ENCODE results near the gene DHRS2. TPM values are rescaled to one million over a fixed set of nuclear protein-coding genes. Genes with fewer than 3 reads are reported as not detected.

Gene DHRS2
- total and polyA plus RNA-seq, 2 of the 13 experiments (the other 11 are each of a cell fraction or from before 2014, with no cell fraction given): 1,621 to 3,021 TPM

DNA sequence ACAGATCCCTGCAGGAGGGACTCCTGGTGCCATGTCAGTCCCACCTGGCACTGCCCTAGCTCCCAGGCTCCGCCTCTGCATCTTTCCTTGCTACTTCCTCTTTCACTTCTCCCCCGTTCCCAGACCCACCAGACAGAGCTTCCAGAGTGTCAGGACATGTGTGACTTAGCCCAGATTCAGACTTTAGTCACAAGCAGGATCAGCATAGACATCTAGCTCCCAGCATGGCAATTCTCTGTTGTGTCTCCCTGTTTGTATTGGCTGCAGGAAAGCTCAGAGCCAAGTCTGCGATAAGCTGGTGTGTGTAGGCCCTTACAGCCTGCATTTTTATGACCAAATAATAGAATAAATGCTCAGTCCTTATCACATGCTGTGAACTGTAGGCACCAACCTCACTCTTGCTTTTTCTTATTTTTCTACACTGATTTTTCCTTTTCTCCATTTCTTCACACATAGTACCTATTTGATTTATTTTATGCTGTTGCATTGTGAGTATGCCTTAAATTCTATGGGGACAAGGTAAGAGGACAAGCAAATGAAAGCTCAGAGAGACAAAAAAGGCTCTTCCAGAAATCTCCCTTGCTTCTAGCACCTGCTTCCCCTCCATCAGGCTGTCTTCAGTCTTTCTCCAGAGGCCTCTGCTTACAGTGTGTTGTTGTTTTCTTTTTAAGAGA lies 5.9 kb downstream of the DHRS2 start (continued):
- TF ChIP-seq, protein P1, sequence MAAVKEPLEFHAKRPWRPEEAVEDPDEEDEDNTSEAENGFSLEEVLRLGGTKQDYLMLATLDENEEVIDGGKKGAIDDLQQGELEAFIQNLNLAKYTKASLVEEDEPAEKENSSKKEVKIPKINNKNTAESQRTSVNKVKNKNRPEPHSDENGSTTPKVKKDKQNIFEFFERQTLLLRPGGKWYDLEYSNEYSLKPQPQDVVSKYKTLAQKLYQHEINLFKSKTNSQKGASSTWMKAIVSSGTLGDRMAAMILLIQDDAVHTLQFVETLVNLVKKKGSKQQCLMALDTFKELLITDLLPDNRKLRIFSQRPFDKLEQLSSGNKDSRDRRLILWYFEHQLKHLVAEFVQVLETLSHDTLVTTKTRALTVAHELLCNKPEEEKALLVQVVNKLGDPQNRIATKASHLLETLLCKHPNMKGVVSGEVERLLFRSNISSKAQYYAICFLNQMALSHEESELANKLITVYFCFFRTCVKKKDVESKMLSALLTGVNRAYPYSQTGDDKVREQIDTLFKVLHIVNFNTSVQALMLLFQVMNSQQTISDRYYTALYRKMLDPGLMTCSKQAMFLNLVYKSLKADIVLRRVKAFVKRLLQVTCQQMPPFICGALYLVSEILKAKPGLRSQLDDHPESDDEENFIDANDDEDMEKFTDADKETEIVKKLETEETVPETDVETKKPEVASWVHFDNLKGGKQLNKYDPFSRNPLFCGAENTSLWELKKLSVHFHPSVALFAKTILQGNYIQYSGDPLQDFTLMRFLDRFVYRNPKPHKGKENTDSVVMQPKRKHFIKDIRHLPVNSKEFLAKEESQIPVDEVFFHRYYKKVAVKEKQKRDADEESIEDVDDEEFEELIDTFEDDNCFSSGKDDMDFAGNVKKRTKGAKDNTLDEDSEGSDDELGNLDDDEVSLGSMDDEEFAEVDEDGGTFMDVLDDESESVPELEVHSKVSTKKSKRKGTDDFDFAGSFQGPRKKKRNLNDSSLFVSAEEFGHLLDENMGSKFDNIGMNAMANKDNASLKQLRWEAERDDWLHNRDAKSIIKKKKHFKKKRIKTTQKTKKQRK (IDR thresholded peaks at IDR 0.05; ENCODE audit: low read length): no peak
- TF ChIP-seq KLF13 (CRISPR knock-in tag; IDR thresholded peaks at IDR 0.05): peak; percentile 89; the same call in 1 of the 2 replicates
- TF ChIP-seq, protein P2, sequence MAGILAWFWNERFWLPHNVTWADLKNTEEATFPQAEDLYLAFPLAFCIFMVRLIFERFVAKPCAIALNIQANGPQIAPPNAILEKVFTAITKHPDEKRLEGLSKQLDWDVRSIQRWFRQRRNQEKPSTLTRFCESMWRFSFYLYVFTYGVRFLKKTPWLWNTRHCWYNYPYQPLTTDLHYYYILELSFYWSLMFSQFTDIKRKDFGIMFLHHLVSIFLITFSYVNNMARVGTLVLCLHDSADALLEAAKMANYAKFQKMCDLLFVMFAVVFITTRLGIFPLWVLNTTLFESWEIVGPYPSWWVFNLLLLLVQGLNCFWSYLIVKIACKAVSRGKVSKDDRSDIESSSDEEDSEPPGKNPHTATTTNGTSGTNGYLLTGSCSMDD (CRISPR knock-in tag; IDR thresholded peaks at IDR 0.05): no peak; the same call in 1 of the 2 replicates
- no peak for TF ChIP-seq TAF1 (CRISPR knock-in tag; IDR thresholded peaks at IDR 0.05)
- 0 out of 2 replicates have a peak, but pooled peaks have one; percentile 9 for TF ChIP-seq IRF2 (CRISPR knock-in tag; IDR thresholded peaks at IDR 0.05)
- TF ChIP-seq, protein P3, sequence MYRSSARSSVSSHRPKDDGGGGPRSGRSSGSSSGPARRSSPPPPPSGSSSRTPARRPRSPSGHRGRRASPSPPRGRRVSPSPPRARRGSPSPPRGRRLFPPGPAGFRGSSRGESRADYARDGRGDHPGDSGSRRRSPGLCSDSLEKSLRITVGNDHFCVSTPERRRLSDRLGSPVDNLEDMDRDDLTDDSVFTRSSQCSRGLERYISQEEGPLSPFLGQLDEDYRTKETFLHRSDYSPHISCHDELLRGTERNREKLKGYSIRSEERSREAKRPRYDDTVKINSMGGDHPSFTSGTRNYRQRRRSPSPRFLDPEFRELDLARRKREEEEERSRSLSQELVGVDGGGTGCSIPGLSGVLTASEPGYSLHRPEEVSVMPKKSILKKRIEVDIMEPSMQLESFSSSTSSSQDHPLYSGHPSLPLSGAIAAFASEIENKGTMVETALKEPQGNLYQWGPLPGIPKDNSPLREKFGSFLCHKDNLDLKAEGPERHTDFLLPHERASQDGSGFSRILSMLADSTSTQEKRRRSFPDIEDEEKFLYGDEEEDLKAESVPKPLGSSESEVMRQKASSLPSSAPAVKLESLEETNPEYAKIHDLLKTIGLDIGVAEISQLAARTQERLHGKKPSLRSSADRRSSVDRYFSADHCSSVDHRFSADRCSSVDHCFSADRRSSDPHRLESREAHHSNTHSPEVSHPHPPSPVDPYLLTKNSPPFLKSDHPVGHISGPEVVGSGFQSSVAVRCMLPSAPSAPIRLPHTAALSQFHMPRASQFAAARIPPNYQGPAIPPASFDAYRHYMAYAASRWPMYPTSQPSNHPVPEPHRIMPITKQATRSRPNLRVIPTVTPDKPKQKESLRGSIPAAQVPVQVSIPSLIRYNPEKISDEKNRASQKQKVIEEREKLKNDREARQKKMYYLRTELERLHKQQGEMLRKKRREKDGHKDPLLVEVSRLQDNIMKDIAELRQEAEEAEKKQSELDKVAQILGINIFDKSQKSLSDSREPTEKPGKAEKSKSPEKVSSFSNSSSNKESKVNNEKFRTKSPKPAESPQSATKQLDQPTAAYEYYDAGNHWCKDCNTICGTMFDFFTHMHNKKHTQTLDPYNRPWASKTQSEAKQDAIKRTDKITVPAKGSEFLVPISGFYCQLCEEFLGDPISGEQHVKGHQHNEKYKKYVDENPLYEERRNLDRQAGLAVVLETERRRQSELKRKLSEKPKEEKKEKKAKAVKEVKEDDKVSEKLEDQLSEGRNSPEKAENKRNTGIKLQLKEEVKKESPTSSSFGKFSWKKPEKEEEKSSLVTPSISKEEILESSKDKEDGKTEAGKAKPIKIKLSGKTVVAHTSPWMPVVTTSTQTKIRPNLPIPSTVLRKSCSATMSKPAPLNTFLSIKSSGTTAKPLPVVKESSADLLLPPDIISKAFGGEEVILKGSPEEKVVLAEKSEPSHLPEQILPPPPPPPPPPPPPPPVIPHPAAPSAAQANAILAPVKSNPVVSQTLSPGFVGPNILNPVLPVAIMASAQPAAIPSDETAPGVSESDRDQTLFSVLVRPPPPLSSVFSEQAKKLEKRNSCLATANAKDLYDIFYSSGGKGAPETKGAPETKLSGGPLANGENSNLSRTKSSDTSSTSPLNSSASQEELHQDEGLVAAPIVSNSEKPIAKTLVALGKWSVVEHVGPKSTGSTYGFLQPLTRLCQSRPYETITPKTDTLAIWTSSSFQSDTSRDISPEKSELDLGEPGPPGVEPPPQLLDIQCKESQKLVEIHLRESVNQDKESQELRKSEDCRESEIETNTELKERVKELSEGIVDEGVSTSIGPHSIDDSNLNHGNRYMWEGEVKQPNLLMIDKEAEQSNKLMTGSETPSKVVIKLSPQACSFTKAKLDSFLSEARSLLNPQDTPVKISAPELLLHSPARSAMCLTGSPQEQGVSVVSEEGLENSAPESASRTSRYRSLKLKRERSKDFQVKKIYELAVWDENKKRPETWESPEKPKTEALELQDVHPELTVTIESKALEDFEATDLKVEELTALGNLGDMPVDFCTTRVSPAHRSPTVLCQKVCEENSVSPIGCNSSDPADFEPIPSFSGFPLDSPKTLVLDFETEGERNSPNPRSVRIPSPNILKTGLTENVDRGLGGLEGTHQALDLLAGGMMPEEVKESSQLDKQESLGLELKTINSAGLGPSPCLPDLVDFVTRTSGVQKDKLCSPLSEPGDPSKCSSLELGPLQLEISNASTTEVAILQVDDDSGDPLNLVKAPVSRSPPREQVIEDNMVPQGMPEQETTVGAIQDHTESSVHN (CRISPR knock-in tag; IDR thresholded peaks at IDR 0.05): no peak
- TF ChIP-seq AGO1 (IDR thresholded peaks at IDR 0.05; ENCODE audit: low read depth, low read length, poor library complexity, severe bottlenecking): no peak
- TF ChIP-seq ZNF781 (CRISPR knock-in tag; IDR thresholded peaks at IDR 0.05; ENCODE audit: borderline replicate concordance, not compliant biosample characterization): no peak
- TF ChIP-seq DMAP1 (CRISPR knock-in tag; IDR thresholded peaks at IDR 0.05): no peak
- no peak for TF ChIP-seq ZNF788 (CRISPR knock-in tag; IDR thresholded peaks at IDR 0.05; ENCODE audit: borderline replicate concordance)
- TF ChIP-seq, protein P4, sequence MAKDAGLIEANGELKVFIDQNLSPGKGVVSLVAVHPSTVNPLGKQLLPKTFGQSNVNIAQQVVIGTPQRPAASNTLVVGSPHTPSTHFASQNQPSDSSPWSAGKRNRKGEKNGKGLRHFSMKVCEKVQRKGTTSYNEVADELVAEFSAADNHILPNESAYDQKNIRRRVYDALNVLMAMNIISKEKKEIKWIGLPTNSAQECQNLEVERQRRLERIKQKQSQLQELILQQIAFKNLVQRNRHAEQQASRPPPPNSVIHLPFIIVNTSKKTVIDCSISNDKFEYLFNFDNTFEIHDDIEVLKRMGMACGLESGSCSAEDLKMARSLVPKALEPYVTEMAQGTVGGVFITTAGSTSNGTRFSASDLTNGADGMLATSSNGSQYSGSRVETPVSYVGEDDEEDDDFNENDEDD (CRISPR knock-in tag; IDR thresholded peaks at IDR 0.05; ENCODE audit: borderline replicate concordance): no peak
- no peak for TF ChIP-seq HHEX (CRISPR knock-in tag; IDR thresholded peaks at IDR 0.05)
- TF ChIP-seq, protein P5, sequence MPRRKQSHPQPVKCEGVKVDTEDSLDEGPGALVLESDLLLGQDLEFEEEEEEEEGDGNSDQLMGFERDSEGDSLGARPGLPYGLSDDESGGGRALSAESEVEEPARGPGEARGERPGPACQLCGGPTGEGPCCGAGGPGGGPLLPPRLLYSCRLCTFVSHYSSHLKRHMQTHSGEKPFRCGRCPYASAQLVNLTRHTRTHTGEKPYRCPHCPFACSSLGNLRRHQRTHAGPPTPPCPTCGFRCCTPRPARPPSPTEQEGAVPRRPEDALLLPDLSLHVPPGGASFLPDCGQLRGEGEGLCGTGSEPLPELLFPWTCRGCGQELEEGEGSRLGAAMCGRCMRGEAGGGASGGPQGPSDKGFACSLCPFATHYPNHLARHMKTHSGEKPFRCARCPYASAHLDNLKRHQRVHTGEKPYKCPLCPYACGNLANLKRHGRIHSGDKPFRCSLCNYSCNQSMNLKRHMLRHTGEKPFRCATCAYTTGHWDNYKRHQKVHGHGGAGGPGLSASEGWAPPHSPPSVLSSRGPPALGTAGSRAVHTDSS (CRISPR knock-in tag; conservative IDR thresholded peaks at IDR 0.05): no peak

Measured in HepG2 (cell line).